ENCODE data around the gene CAB39L.

Gene CAB39L

GRCh38 chr13:49395878-49396380 lies 47.9 kb downstream of the CAB39L start:
- DNase-seq, result no peak

- DNase-seq, result no peak
Observed at GRCh38 chr13:49395451-49395865, 48.4 kb downstream of the CAB39L start.

- no peak for DNase-seq
Observed at GRCh38 chr13:49388091-49388635, 55.7 kb downstream of the CAB39L start.

- no peak for DNase-seq
Observed at GRCh38 chr13:49386664-49387063, 57.2 kb downstream of the CAB39L start.

DNA sequence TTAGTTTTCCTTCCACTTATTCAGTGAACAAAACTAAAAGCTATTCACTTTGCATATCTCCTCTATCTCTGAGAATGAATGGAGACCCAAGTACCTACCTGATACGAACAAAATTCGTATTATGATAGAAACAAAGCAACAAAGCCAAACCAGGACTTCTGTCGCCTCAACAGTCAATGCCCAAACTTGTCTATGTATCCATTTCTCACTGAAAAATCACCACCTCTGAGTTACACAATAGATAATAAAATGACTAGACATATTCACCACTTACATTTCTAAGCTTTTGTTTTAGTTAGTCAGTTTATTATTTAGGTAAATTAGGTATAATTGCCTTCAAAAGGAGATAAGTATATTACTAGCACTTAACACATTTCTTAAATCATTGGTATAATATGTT lies 67.7 kb downstream of the CAB39L start:
- DNase-seq, result no peak

GRCh38 chr13:49374585-49375290 lies 69.1 kb downstream of the CAB39L start:
- DNase-seq, result no peak

DNA sequence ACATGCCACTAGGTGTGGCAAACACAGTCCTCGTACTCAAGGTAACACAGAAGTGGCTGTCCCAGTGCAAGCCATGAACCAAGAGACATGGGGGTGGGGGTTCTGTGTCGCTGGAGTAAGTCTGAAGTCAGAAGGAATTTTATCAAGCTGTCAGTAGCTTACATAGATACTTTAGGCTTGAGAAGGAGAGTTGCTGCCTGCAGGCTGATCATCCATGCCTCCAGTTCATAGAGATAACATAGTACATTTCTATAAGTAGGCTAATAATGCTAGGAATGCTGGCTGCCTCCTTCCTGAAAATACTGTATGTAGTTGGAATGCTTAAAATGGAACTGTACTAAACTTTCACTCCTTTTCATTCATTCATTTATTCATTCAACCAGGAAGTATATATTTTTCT lies 70.1 kb downstream of the CAB39L start:
- DNase-seq, result no peak

GRCh38 chr13:49371943-49372613 lies 71.8 kb downstream of the CAB39L start:
- DNase-seq, result peak in 1 of 2 experiments; percentile 10

- DNase-seq, result peak in 1 of 2 experiments; percentile 0
Observed at GRCh38 chr13:49370371-49370770, 73.5 kb downstream of the CAB39L start.

- DNase-seq, result no peak
Observed at GRCh38 chr13:49369866-49370265, 74.0 kb downstream of the CAB39L start.

GRCh38 chr13:49368688-49369087 lies 75.2 kb downstream of the CAB39L start:
- DNase-seq, result no peak

- no peak for DNase-seq
Observed at GRCh38 chr13:49367640-49368422, 76.0 kb downstream of the CAB39L start.

GRCh38 chr13:49366841-49367240 lies 77.0 kb downstream of the CAB39L start:
- no peak for DNase-seq

DNA sequence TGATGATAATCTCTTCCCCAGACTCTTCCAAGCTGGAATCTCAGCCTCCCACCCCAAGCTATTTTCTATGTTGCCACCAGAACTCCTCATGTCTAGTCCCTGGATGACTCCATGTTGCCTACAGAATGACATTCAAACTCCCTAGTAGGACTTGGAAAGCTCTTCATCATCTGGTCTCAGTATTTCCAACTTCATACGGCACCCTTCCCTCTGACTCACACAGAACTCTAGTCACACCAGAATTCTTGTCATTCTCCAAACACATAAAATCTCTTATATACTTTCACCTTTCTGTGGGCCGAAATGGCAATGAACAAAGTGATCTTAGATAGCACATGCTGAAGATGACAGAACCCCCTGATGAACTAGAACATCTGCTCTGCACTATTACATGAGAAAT lies 86.2 kb downstream of the CAB39L start:
- no peak for DNase-seq

DNA sequence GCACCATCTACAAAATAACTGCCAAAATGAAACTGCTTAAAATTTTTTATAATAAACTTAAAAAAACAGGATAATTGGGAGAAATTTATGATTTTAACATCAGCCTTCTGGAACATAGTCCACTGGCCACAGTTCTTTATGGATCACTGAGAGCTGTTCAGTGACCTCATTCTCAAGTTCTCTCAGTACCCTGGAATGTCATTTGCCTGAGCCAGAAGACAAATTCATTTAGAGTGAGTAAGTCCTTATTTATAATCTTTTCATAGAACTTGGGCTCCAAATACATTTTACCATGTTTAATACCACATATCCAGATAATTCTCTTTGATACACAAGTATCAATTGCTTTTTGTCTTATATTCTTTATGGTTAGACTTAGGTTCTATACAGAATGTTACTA lies 87.6 kb downstream of the CAB39L start:
- no peak for DNase-seq

DNA sequence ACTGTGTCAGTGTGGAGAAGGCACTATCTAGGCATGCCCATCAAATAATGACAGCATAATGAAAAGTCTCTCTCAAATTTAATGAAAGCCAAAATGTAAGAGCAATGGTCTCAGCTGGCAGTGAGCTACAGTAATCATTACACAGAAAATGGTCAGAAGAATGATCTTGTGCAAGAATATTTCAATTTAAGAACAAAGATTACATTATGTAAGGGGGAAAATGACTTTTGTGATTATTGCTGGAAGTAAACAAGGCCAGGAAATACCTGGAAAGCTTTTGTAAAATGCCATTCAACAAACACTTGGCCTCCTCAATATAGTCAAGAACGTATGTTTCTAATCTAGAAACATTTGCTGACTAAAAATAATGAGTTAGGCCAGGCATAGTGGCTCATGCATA lies 89.1 kb downstream of the CAB39L start:
- DNase-seq, result no peak

GRCh38 chr13:49353908-49354307 lies 90.0 kb downstream of the CAB39L start:
- DNase-seq, result no peak

GRCh38 chr13:49351871-49352270 lies 92.0 kb downstream of the CAB39L start:
- no peak for DNase-seq

DNA sequence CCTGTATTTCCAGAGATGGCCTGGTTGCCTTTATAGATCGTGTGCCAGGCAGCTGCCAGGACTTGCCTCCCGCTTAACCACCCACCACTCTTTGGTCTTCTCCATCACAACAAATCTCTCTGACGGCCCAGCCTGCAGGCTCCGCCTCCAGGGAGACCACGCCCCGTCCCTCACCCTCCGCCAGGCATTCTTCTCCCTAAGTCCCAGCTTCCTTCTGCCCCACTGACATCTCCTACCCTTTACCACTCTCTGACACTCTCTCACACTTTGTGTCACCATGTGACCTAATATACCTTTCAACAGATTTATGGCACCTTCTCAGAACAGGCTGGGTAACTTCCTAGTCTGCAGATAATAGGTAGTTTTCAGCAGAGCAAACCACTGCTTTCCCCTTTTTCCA lies 95.1 kb downstream of the CAB39L start:
- no peak for DNase-seq

DNA sequence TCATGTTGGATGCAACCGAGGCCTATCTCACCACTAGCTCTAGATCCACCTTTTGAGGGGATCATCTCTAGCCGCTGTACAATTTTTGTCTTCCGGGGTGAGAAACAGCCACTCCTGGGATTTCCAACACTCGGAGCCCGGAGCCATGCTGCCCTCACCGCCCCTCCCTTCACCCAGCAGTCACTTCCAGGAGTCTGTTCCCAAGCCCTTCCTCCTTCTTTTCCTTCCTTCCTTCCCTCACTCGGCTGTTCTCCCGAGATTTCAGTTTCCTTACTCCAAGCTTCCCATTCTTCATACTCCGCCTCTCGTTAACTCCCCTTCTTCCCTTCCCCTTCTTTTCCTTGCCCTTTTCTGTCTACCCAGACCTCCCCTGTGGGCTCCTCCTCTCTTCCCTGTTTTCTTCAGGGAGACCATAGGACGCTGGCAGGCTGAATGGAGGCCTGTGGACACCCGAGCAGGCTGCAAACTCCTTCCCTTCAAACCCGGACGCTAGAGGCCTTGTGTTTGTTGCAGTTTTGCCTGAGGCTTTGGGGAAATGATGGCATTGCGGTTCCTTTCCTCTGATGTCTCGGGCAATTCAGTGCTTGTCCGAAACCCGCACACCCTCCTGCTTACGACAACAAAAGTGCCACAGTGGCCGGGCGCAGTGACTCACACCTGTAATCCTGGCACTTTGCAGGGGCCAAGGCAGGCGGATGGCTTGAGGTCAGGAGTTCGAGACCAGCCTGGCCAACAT lies 96.0 kb downstream of the CAB39L start:
- DNase-seq, result no peak

DNA sequence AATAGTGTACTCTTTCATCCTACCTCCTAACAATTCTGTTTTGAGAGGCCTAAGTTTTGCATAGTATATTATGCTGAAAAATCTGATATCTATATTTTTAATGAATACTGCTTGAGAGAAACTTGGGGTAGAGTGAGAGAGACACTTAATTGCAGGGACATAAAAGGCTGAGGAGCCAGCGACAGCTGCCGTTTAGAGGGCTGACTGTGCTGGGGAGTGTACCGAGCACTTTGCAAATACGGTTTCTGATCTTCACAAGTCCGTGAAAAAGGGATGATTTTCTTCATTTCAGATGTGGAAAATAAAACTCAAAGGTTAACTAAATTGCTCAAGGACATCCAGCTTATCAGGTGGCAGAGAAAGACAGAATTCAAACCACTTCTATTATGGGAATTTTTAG lies 97.4 kb downstream of the CAB39L start:
- DNase-seq, result no peak

DNA sequence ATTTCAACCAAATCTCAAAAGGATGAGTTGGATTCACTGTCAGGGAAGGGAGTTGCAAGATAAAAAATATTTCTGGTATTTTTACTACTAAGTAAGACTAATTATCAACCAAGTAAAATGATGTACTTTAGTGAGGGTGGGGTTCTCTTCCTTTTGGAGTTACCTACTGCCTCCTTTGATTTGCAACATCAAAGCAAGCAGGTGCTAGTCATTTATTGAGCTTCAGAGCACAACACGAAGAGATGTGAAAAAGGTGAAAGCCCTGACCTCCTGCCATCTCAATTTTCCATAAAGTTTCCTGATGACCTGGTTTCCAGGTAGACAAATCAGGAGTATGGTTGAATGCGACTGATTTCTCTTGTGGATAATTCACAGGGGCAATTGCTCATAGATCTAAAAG lies 100.1 kb downstream of the CAB39L start:
- DNase-seq, result no peak

DNA sequence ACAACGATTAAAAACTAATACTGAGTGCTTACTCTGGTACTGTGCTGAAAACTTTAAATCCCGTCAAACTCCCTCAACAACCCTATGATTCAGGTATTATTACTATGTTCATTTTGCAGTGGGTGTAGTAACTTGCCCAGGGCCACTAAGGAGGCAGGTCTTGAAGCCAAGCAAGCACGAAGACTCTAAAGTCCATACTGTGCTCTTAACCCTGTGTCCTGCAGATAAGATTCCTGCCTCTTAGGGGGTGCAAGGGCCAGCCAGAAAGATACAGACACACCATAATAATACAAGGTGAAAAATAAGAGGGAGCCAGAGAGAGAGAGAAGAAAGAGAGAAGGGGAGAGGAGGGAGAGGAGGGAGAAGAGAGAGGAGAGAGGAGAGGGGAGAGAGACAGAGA lies 100.6 kb downstream of the CAB39L start:
- DNase-seq, result no peak

Data from NCI-H2081 (cell line).